Measurements from ENCODE around the gene GRIN2A.
A peak's percentile ranks its signal among the peaks of the same experiment; 100 is the strongest.

The GRIN2A gene

GRCh38 chr16:10181196-10182162 lies 749 bp downstream of the GRIN2A start:
- peak; percentile 6 to 8 for DNase-seq

- DNase-seq = peak in 1 of 2 donors; percentile 1
Measured at GRCh38 chr16:10180771-10181163, 1.5 kb downstream of the GRIN2A start.

- DNase-seq = no peak
Measured at GRCh38 chr16:10180042-10180770, 2.0 kb downstream of the GRIN2A start.

GRCh38 chr16:10178526-10178925 lies 3.7 kb downstream of the GRIN2A start:
- no peak for DNase-seq

GRCh38 chr16:10178080-10178479 lies 4.1 kb downstream of the GRIN2A start:
- DNase-seq = no peak

GRCh38 chr16:10172848-10173655 lies 9.2 kb downstream of the GRIN2A start:
- DNase-seq = no peak

- DNase-seq = no peak
Measured at GRCh38 chr16:10171221-10171620, 11.0 kb downstream of the GRIN2A start.

- no peak for DNase-seq
Measured at GRCh38 chr16:10169904-10170410, 12.3 kb downstream of the GRIN2A start.

- DNase-seq = no peak
Measured at GRCh38 chr16:10169031-10169430, 13.2 kb downstream of the GRIN2A start.

- no peak for DNase-seq
Measured at GRCh38 chr16:10168258-10168657, 14.0 kb downstream of the GRIN2A start.

- DNase-seq = no peak
Measured at GRCh38 chr16:10165643-10166042, 16.6 kb downstream of the GRIN2A start.

GRCh38 chr16:10162981-10163380 lies 19.2 kb downstream of the GRIN2A start:
- DNase-seq = no peak

- DNase-seq = no peak
Measured at GRCh38 chr16:10156099-10156498, 26.1 kb downstream of the GRIN2A start.

- no peak for DNase-seq
Measured at GRCh38 chr16:10154389-10154788, 27.8 kb downstream of the GRIN2A start.

- no peak for DNase-seq
Measured at GRCh38 chr16:10153985-10154384, 28.2 kb downstream of the GRIN2A start.

- no peak for DNase-seq
Measured at GRCh38 chr16:10151718-10152117, 30.5 kb downstream of the GRIN2A start.

GRCh38 chr16:10150906-10151305 lies 31.3 kb downstream of the GRIN2A start:
- no peak for DNase-seq

GRCh38 chr16:10145542-10146035 lies 36.6 kb downstream of the GRIN2A start:
- no peak for DNase-seq

GRCh38 chr16:10141671-10142070 lies 40.6 kb downstream of the GRIN2A start:
- no peak for DNase-seq

- DNase-seq = no peak
Measured at GRCh38 chr16:10138881-10139280, 43.3 kb downstream of the GRIN2A start.

- DNase-seq = no peak
Measured at GRCh38 chr16:10137341-10137740, 44.9 kb downstream of the GRIN2A start.

- no peak for DNase-seq
Measured at GRCh38 chr16:10136916-10137315, 45.3 kb downstream of the GRIN2A start.

- DNase-seq = no peak
Measured at GRCh38 chr16:10130538-10130937, 51.7 kb downstream of the GRIN2A start.

Measured in CD4-positive, alpha-beta T cell treated with Interferon alpha-2 for 1 hour (primary cell).